ENCODE results near the gene STAT2.

DNA sequence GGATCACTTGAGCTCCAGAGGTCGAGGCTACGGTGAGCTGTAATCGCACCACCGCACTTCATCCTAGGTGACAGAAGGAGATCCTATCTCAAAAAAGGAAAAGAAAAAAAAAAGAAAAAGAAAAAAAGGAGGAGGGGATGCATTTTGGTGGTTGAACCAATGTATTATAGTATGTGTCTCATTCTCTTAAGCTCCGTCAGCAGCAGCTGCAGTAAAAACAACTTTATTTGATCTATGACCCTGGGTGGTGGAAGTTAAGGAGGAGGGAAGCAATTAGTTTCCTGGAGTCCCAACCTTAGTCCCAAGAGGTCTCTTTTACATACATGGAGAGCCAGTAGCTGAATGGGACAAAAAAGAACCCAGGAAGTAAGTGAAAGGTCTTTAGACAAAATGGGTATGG lies 29.5 kb upstream of the STAT2 start:
- TF ChIP-seq, protein P1, sequence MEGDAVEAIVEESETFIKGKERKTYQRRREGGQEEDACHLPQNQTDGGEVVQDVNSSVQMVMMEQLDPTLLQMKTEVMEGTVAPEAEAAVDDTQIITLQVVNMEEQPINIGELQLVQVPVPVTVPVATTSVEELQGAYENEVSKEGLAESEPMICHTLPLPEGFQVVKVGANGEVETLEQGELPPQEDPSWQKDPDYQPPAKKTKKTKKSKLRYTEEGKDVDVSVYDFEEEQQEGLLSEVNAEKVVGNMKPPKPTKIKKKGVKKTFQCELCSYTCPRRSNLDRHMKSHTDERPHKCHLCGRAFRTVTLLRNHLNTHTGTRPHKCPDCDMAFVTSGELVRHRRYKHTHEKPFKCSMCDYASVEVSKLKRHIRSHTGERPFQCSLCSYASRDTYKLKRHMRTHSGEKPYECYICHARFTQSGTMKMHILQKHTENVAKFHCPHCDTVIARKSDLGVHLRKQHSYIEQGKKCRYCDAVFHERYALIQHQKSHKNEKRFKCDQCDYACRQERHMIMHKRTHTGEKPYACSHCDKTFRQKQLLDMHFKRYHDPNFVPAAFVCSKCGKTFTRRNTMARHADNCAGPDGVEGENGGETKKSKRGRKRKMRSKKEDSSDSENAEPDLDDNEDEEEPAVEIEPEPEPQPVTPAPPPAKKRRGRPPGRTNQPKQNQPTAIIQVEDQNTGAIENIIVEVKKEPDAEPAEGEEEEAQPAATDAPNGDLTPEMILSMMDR (optimal IDR thresholded peaks at IDR 0.05 in 1 of 3, IDR thresholded peaks at IDR 0.05 in 1 of 3, conservative IDR thresholded peaks at IDR 0.05 in 1 of 3; ENCODE audit: extremely low read depth in 1 of 3, insufficient read depth in 2 of 3, low read length in 3 of 3): no peak
- no peak for TF ChIP-seq EZH2 (IDR thresholded peaks at IDR 0.05; ENCODE audit: low read length)

All from keratinocyte (primary cell).